ENCODE data around the gene PCED1B. TPM values are rescaled to one million over a fixed set of nuclear protein-coding genes. Genes with fewer than 3 reads are reported as not detected.

Gene PCED1B
- total RNA-seq, 2 donors from 2014 or later: 0.87 to 46.9 TPM

DNA sequence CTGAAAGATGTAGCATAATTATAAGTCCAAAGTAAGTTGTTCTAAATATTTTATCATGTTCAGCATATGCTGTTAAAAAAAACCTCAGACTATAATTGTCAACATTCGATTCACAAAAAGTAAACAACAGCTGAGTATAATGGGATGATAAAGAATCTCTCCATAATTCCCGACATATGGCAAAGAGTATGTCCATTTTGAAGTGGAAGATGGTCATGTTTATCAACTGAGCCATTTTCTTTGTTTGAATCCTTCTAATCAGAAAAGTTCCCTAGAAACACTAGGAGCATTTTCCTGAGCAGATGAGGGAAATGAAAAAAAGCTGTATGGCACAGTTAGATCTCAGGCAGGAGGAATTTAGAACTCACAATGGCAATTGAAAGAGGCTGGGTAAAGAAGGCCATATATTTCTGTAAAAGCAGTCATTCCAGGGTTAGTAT lies 192.4 kb downstream of the PCED1B start:
- WGBS: 33% methylated on average over 2 of the region's 2 CpGs
- no peaks in the 10 kb centered on the region for H3K9me3 ChIP-seq
- no peak overlapping the region for H3K4me3 ChIP-seq
- H3K27ac ChIP-seq: no peak overlapping the region
- no peaks in the 10 kb centered on the region for H3K36me3 ChIP-seq
- no peak for DNase-seq (ENCODE audit: low spot score)
- H3K4me1 ChIP-seq (replicated peaks): no peaks in the 10 kb centered on the region
- intact Hi-C loops (cut with DNase I): no loop called here
- no peaks in the 10 kb centered on the region for H3K27me3 ChIP-seq (replicated peaks; ENCODE audit: insufficient read depth)
- TF ChIP-seq POLR2A (IDR thresholded peaks at IDR 0.05) (no peak), POLR2AphosphoS5 (IDR thresholded peaks at IDR 0.05) (no peak)
- TF ChIP-seq, protein P1, sequence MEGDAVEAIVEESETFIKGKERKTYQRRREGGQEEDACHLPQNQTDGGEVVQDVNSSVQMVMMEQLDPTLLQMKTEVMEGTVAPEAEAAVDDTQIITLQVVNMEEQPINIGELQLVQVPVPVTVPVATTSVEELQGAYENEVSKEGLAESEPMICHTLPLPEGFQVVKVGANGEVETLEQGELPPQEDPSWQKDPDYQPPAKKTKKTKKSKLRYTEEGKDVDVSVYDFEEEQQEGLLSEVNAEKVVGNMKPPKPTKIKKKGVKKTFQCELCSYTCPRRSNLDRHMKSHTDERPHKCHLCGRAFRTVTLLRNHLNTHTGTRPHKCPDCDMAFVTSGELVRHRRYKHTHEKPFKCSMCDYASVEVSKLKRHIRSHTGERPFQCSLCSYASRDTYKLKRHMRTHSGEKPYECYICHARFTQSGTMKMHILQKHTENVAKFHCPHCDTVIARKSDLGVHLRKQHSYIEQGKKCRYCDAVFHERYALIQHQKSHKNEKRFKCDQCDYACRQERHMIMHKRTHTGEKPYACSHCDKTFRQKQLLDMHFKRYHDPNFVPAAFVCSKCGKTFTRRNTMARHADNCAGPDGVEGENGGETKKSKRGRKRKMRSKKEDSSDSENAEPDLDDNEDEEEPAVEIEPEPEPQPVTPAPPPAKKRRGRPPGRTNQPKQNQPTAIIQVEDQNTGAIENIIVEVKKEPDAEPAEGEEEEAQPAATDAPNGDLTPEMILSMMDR (IDR thresholded peaks at IDR 0.05): no peak

DNA sequence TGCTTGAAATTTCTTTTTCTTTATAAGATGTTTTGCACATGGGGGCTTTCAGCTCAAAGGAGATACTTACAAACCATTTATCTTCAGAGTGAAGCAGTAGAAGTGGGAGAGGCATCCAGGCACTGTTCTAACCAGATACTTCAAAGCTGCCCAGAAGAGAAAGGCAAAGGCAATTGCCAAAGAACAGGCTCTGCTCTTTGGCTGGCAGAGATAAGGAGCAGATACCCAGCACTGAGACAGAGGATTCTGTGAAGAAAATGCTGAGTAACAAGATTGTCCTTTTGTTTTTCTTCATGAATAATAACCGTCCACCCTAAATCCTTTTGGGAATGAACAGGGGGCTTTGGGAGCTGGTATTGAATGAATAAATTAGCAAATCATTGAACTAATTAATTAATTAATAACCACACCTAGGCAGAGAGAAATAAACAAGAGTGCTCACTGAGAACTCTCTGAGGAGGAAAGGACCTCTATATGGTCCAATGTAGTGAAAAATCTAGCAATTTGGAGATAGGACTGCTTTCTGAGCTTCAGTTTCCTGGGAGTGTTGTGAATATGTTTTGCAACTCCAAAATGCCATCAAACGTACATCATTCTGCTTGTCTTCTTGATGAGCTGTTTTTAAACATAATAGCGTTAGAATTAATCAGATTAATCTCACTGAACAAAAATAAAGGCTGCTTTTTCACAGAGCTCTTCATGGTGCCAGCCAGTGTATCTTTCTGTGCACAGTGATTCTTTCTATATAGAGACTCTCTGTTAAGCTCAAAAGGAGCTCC lies 193.2 kb downstream of the PCED1B start:
- 68% methylated on average over 3 of the region's 3 CpGs for WGBS
- TF ChIP-seq, protein P1 (IDR thresholded peaks at IDR 0.05): no peak
- TF ChIP-seq POLR2AphosphoS5 (IDR thresholded peaks at IDR 0.05): no peak
- no peak for TF ChIP-seq POLR2A (IDR thresholded peaks at IDR 0.05)
- Histone ChIP-seq H3K36me3 (no peaks in the 10 kb centered on the region), H3K27ac (no peak overlapping the region), H3K27me3 (replicated peaks; ENCODE audit: insufficient read depth) (no peaks in the 10 kb centered on the region), H3K4me1 (replicated peaks) (no peaks in the 10 kb centered on the region), H3K4me3 (no peak overlapping the region), H3K9me3 (no peaks in the 10 kb centered on the region)
- intact Hi-C loops (cut with DNase I): no loop called here
- no peak for DNase-seq (ENCODE audit: low spot score)

DNA sequence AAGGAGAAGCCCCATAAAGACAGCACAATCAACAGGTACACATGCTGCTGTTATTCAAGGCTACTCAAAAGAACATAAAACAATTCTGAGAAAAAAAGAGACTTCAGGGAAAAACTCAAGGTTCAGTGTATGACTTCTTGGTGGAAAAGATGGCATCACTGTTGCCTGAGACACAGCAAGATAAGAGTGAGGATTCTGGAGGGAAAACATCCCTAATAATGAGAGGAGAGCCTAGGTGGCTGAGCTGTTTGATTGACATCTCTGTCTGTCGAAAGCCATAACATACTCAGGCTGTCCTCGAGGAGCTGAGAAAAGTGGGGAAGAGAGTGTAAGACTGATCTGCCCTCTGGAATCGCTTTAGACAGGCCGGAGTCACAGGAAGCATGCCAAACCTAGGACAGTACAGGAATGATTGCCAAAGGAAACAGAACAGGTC lies 193.8 kb downstream of the PCED1B start:
- Histone ChIP-seq H3K9me3 (no peaks in the 10 kb centered on the region), H3K4me1 (replicated peaks) (no peaks in the 10 kb centered on the region), H3K36me3 (no peaks in the 10 kb centered on the region), H3K27me3 (replicated peaks; ENCODE audit: insufficient read depth) (no peaks in the 10 kb centered on the region), H3K27ac (no peak overlapping the region), H3K4me3 (no peak overlapping the region)
- 26% methylated on average over 4 of the region's 4 CpGs for WGBS
- TF ChIP-seq, protein P1 (IDR thresholded peaks at IDR 0.05): no peak
- TF ChIP-seq POLR2AphosphoS5 (IDR thresholded peaks at IDR 0.05) (no peak), POLR2A (IDR thresholded peaks at IDR 0.05) (no peak)
- no peak for DNase-seq (ENCODE audit: low spot score)
- intact Hi-C loops (cut with DNase I): no loop called here

DNA sequence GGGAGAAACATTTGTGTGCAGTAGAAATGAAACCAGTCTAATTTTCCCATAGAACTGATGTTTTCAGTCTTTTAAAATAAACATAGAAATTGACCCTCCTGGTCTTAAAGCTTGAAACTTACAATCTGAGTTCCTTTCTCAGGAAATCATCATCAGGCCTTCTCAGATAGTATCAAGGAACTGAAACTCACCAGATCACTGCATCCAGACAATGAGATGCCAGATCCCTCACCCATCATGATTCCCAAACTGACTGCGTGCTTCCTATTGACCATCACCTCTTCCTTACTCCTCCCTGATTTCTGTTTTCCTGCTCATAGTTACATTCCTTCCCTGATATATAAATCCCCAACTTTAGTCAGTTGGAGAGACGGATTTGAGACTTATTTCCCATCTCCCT lies 195.3 kb downstream of the PCED1B start:
- intact Hi-C loops (cut with DNase I): no loop called here
- TF ChIP-seq, protein P1 (IDR thresholded peaks at IDR 0.05): no peak
- TF ChIP-seq POLR2AphosphoS5 (IDR thresholded peaks at IDR 0.05): no peak
- TF ChIP-seq POLR2A (IDR thresholded peaks at IDR 0.05): no peak
- Histone ChIP-seq H3K36me3 (no peaks in the 10 kb centered on the region), H3K4me3 (no peak overlapping the region), H3K27ac (no peak overlapping the region), H3K9me3 (no peaks in the 10 kb centered on the region), H3K27me3 (replicated peaks; ENCODE audit: insufficient read depth) (no peaks in the 10 kb centered on the region), H3K4me1 (replicated peaks) (no peaks in the 10 kb centered on the region)
- no peak for DNase-seq (ENCODE audit: low spot score)
- 92% methylated on average over 2 of the region's 2 CpGs for WGBS

DNA sequence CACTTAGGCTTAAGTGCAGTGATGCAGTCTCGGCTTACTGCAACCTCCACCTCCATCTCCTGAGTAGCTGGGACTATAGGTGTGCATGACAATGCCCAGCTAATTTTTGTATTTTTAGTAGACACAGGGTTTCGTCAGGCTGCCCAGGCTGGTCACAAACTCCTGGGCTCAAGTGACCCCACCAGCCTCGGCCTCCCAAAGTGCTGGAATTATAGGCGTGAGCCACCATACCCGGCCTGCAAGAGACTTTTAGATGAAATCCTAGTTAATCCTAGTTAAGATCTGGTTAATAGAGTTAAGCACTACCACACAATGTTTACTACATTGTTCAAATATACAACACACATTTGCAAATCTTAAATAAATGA lies 196.8 kb downstream of the PCED1B start:
- no peaks in the 10 kb centered on the region for H3K4me1 ChIP-seq (replicated peaks)
- 89% methylated on average over 5 of the region's 5 CpGs for WGBS
- no peak for DNase-seq (ENCODE audit: low spot score)
- intact Hi-C loops (cut with DNase I): no loop called here
- no peak overlapping the region for H3K27ac ChIP-seq
- TF ChIP-seq POLR2AphosphoS5 (IDR thresholded peaks at IDR 0.05) (no peak), POLR2A (IDR thresholded peaks at IDR 0.05) (no peak)
- TF ChIP-seq, protein P1 (IDR thresholded peaks at IDR 0.05): no peak
- no peak overlapping the region for H3K4me3 ChIP-seq
- no peaks in the 10 kb centered on the region for H3K27me3 ChIP-seq (replicated peaks; ENCODE audit: insufficient read depth)
- no peaks in the 10 kb centered on the region for H3K36me3 ChIP-seq
- no peaks in the 10 kb centered on the region for H3K9me3 ChIP-seq
